ENCODE measurements around the gene OSBPL3. TPM values are rescaled to one million over a fixed set of nuclear protein-coding genes. Genes with fewer than 3 reads are reported as not detected.

Gene OSBPL3
- polyA plus RNA-seq, 3 donors = 2.6 to 9.2 (median 3.7) TPM

- Mint-ChIP-seq H3K27ac (no peak overlapping the region), H3K36me3 (no peaks in the 10 kb centered on the region), H3K4me3 (no peak overlapping the region), H3K4me1 (peaks cover 30% of the 10 kb centered on the region), H3K27me3 (ENCODE audit: low read depth in 3 of 3) (peaks cover 0 to 2% (median 1%) of the 10 kb centered on the region in 3 donors), H3K9me3 (no peaks in the 10 kb centered on the region)
- Histone ChIP-seq H3K4me1 (ENCODE audit: control insufficient read depth in 1 of 2, insufficient read depth in 2 of 2, low read length in 2 of 2) (peaks cover 11 to 18% of the 10 kb centered on the region in 2 donors), H3K9ac (ENCODE audit: insufficient read depth, low read length, poor library complexity, severe bottlenecking) (no peak overlapping the region), H3K36me3 (replicated peaks in 1 of 2; ENCODE audit: control insufficient read depth in 1 of 2, insufficient read depth in 2 of 2, low read length in 2 of 2) (no peaks in the 10 kb centered on the region), H3K4me3 (replicated peaks in 1 of 3; ENCODE audit: low read depth in 2 of 3, low read length in 3 of 3) (no peak overlapping the region), H2AFZ (ENCODE audit: insufficient read depth, low read depth, low read length, poor library complexity, severe bottlenecking) (no peak overlapping the region), H3K27me3 (ENCODE audit: control insufficient read depth in 2 of 2, insufficient read depth in 2 of 2, low read length in 2 of 2) (no peaks in the 10 kb centered on the region), H3K4me2 (replicated peaks; ENCODE audit: extremely low read depth, low read length, poor library complexity, severe bottlenecking) (no peak overlapping the region), H3K27ac (ENCODE audit: low read depth in 1 of 2, low read length in 2 of 2) (no peak overlapping the region), H4K20me1 (ENCODE audit: insufficient read depth, low read length) (no peaks in the 10 kb centered on the region), H3K79me2 (ENCODE audit: insufficient read depth, low read length) (no peaks in the 10 kb centered on the region), H3K9me3 (replicated peaks in 1 of 2; ENCODE audit: control insufficient read depth in 1 of 2, insufficient read depth in 1 of 2, low read length in 2 of 2) (no peaks in the 10 kb centered on the region)
- TF ChIP-seq, protein P1, sequence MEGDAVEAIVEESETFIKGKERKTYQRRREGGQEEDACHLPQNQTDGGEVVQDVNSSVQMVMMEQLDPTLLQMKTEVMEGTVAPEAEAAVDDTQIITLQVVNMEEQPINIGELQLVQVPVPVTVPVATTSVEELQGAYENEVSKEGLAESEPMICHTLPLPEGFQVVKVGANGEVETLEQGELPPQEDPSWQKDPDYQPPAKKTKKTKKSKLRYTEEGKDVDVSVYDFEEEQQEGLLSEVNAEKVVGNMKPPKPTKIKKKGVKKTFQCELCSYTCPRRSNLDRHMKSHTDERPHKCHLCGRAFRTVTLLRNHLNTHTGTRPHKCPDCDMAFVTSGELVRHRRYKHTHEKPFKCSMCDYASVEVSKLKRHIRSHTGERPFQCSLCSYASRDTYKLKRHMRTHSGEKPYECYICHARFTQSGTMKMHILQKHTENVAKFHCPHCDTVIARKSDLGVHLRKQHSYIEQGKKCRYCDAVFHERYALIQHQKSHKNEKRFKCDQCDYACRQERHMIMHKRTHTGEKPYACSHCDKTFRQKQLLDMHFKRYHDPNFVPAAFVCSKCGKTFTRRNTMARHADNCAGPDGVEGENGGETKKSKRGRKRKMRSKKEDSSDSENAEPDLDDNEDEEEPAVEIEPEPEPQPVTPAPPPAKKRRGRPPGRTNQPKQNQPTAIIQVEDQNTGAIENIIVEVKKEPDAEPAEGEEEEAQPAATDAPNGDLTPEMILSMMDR (IDR thresholded peaks at IDR 0.05) = no peak
- no peak for DNase-seq
- 82% methylated on average over 3 of the region's 4 CpGs for WGBS (ENCODE audit: insufficient coverage)
- intact Hi-C loops (cut with micrococcal nuclease) = no loop called here
Measured at GRCh38 chr7:24908727-24909126, 71.3 kb downstream of the OSBPL3 start.

DNA sequence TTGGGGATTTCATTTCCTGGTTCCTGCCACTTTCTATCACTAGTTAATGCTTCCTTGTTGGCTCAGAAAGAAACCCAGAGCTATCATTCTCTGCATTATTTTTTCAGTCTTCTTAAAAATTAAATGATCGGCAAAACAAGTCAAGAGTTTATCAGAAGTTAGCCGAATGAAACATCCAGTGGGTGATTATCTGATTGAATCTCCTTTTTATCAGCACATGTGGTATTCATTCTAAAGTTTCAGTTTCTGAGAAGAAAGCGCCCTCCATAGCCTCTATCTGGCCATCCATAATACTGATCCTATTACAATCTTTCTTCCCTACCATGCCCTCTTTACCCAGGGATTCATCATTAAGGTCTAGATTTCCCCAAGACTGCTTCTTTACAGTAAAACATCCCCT lies 71.8 kb downstream of the OSBPL3 start:
- Histone ChIP-seq H2AFZ (ENCODE audit: insufficient read depth, low read depth, low read length, poor library complexity, severe bottlenecking) (no peak overlapping the region), H3K27me3 (ENCODE audit: control insufficient read depth in 2 of 2, insufficient read depth in 2 of 2, low read length in 2 of 2) (no peaks in the 10 kb centered on the region), H3K9me3 (replicated peaks in 1 of 2; ENCODE audit: control insufficient read depth in 1 of 2, insufficient read depth in 1 of 2, low read length in 2 of 2) (no peaks in the 10 kb centered on the region), H3K79me2 (ENCODE audit: insufficient read depth, low read length) (no peaks in the 10 kb centered on the region), H3K4me2 (replicated peaks; ENCODE audit: extremely low read depth, low read length, poor library complexity, severe bottlenecking) (no peak overlapping the region), H3K4me1 (ENCODE audit: control insufficient read depth in 1 of 2, insufficient read depth in 2 of 2, low read length in 2 of 2) (peaks cover 11 to 18% of the 10 kb centered on the region in 2 donors), H3K36me3 (replicated peaks in 1 of 2; ENCODE audit: control insufficient read depth in 1 of 2, insufficient read depth in 2 of 2, low read length in 2 of 2) (no peaks in the 10 kb centered on the region), H3K9ac (ENCODE audit: insufficient read depth, low read length, poor library complexity, severe bottlenecking) (no peak overlapping the region), H3K27ac (ENCODE audit: low read depth in 1 of 2, low read length in 2 of 2) (no peak overlapping the region), H4K20me1 (ENCODE audit: insufficient read depth, low read length) (no peaks in the 10 kb centered on the region), H3K4me3 (replicated peaks in 1 of 3; ENCODE audit: low read depth in 2 of 3, low read length in 3 of 3) (no peak overlapping the region)
- WGBS (ENCODE audit: insufficient coverage) = no CpG with 5 or more reads among the region's 3 CpGs
- H3K36me3 Mint-ChIP-seq = no peaks in the 10 kb centered on the region
- H3K9me3 Mint-ChIP-seq = no peaks in the 10 kb centered on the region
- H3K27ac Mint-ChIP-seq = no peak overlapping the region
- TF ChIP-seq, protein P1 (IDR thresholded peaks at IDR 0.05) = no peak
- DNase-seq = no peak
- peaks cover 30% of the 10 kb centered on the region for H3K4me1 Mint-ChIP-seq
- H3K27me3 Mint-ChIP-seq (ENCODE audit: low read depth in 3 of 3) = peaks cover 0 to 2% (median 1%) of the 10 kb centered on the region in 3 donors
- intact Hi-C loops (cut with micrococcal nuclease) = no loop called here
- no peak overlapping the region for H3K4me3 Mint-ChIP-seq
